Liver (tissue), 3 donors: Measurements from ENCODE around the gene PDE4D.

Experiments used
- EGR1 ChIP-seq, 2 donors: IDR thresholded peaks; 2 replicates each; pipeline ENCODE4 v1.6.1; 2016 to 2018; ENCODE audit warnings: antibody characterized with exemption in 2 of 2, low read depth in 2 of 2
- FOXA1 ChIP-seq: IDR thresholded peaks from 2 replicates; pipeline ENCODE4 v1.6.1; 2016; ENCODE audit warnings: antibody characterized with exemption
- GABPA ChIP-seq, 2 donors: IDR thresholded peaks in 1 of 2; conservative IDR thresholded peaks in 1 of 2; 2 replicates each; pipeline ENCODE4 v1.6.1; 2016; ENCODE audit warnings: antibody characterized with exemption in 2 of 2, mild to moderate bottlenecking in 1 of 2, moderate library complexity in 1 of 2
- HNF4G ChIP-seq: IDR thresholded peaks from 2 replicates; pipeline ENCODE4 v1.6.1; 2016; ENCODE audit warnings: antibody characterized with exemption
- JUND ChIP-seq, 2 donors: IDR thresholded peaks; 2 replicates each; pipeline ENCODE4 v1.6.1; 2016; ENCODE audit warnings: antibody characterized with exemption in 2 of 2
- NR2F2 ChIP-seq: IDR thresholded peaks from 2 replicates; pipeline ENCODE4 v1.6.1; 2016; ENCODE audit warnings: antibody characterized with exemption
- RAD21 ChIP-seq, 2 donors: IDR thresholded peaks; 2 replicates each; pipeline ENCODE4 v1.6.1; 2016; ENCODE audit warnings: antibody characterized with exemption in 2 of 2, mild to moderate bottlenecking in 2 of 2
- REST ChIP-seq: IDR thresholded peaks from 2 replicates; pipeline ENCODE4 v1.6.1; 2016; ENCODE audit warnings: antibody characterized with exemption, mild to moderate bottlenecking
- SP1 ChIP-seq: IDR thresholded peaks from 2 replicates; pipeline ENCODE4 v1.6.1; 2018; ENCODE audit warnings: antibody characterized with exemption, mild to moderate bottlenecking
- YY1 ChIP-seq: IDR thresholded peaks from 2 replicates; pipeline ENCODE4 v1.6.1; 2016; ENCODE audit warnings: antibody characterized with exemption, mild to moderate bottlenecking
- TF ChIP-seq, protein P1 (sequence below): IDR thresholded peaks from 2 replicates; pipeline ENCODE4 v1.6.1; 2016; ENCODE audit warnings: antibody characterized with exemption
- TF ChIP-seq, protein P2 (sequence below): fragments of 150-350 bp; IDR thresholded peaks from 2 replicates; pipeline ENCODE4 v1.5.1; 2017; ENCODE audit warnings: improper control_type of control experiment, low read depth, low read length; ENCODE audit not compliant: missing input control
- donor health status: healthy.
- donor health status: healthy.

- TF ChIP-seq, protein P1, sequence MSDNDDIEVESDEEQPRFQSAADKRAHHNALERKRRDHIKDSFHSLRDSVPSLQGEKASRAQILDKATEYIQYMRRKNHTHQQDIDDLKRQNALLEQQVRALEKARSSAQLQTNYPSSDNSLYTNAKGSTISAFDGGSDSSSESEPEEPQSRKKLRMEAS: no peak
- no peak for TF ChIP-seq NR2F2
- TF ChIP-seq, protein P2, sequence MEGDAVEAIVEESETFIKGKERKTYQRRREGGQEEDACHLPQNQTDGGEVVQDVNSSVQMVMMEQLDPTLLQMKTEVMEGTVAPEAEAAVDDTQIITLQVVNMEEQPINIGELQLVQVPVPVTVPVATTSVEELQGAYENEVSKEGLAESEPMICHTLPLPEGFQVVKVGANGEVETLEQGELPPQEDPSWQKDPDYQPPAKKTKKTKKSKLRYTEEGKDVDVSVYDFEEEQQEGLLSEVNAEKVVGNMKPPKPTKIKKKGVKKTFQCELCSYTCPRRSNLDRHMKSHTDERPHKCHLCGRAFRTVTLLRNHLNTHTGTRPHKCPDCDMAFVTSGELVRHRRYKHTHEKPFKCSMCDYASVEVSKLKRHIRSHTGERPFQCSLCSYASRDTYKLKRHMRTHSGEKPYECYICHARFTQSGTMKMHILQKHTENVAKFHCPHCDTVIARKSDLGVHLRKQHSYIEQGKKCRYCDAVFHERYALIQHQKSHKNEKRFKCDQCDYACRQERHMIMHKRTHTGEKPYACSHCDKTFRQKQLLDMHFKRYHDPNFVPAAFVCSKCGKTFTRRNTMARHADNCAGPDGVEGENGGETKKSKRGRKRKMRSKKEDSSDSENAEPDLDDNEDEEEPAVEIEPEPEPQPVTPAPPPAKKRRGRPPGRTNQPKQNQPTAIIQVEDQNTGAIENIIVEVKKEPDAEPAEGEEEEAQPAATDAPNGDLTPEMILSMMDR: no peak
- no peak for TF ChIP-seq RAD21 (IDR thresholded peaks at IDR 0.05)
- TF ChIP-seq REST: no peak
- TF ChIP-seq HNF4G: no peak
- no peak for TF ChIP-seq YY1
- no peak for TF ChIP-seq SP1
- TF ChIP-seq EGR1 (IDR thresholded peaks at IDR 0.05; ENCODE audit: low read depth in 2 of 2): no peak
- no peak for TF ChIP-seq FOXA1
- TF ChIP-seq JUND (IDR thresholded peaks at IDR 0.05): no peak
- no peak for TF ChIP-seq GABPA (IDR thresholded peaks at IDR 0.05 in 1 of 2, conservative IDR thresholded peaks at IDR 0.05 in 1 of 2)
These were observed 552.4 kb downstream of the PDE4D start for GRCh38 chr5:59341155-59341554.
